Hepatocyte (in vitro differentiated cells): Measurements from ENCODE around the gene HERC3.

ENCODE experiments used
- CTCF ChIP-seq: fragments of 200-600 bp; sonication (generic); IDR thresholded peaks from 2 replicates; pipeline ENCODE4 v1.5.1; 2016; ENCODE audit warnings: antibody characterized with exemption, mild to moderate bottlenecking; ENCODE audit not compliant: poor library complexity
- EZH2 ChIP-seq: fragments of 200-600 bp; sonication (generic); IDR thresholded peaks from 2 replicates; pipeline ENCODE4 v1.6.1; 2016; ENCODE audit warnings: antibody characterized with exemption, mild to moderate bottlenecking, borderline replicate concordance
- EZH2phosphoT487 ChIP-seq: fragments of 200-600 bp; sonication (generic); IDR thresholded peaks from one replicate; pipeline ENCODE4 v1.6.1; 2018; ENCODE audit warnings: antibody characterized with exemption, mild to moderate bottlenecking, low read depth, moderate library complexity; ENCODE audit not compliant: unreplicated experiment, severe bottlenecking

GRCh38 chr4:88752076-88752463 lies 159.8 kb downstream of the HERC3 start:
- TF ChIP-seq CTCF (no peak), EZH2phosphoT487 (no peak), EZH2 (no peak)
